ENCODE results near the gene CLEC6A.
"Not testable (repeated sequence)": the region's sequence is repeated elsewhere in the genome, so short reads cannot be mapped to it uniquely, and the experiment has no call there.

The CLEC6A gene

DNA sequence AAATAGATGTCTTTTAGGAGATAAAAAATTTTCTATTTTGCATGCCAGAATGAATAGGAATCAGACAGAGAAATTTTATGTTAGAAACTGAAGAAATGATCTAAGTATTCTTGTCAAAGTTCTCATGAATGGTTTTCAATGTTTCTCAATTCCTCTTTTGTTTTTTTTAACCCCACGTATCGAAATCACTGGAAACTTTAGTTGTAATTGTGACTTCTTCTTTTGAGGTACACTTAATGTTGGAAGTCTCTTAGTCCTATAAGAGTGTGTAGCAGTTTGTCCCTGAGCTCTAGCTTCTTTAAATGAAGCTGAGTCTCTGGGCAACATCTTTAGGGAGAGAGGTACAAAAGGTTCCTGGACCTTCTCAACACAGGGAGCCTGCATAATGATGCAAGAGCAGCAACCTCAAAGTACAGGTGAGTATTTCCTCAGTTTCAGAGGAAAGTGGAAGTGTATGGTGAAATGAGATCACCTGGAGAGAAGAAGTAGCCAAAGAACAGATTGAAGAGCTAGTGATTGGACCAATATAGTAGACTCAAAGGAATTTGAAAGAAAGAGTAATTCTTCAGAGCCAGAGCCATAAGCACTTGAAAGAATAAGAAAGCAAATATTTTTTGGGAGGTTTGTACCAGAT, at the start of gene CLEC6A:
Gene CLEC6A (plus strand): TSS at position 236 of the 634 bp plus-strand sequence. CDS start 150 bp downstream, at position 386.
- no peak for DNase-seq (ENCODE audit: low read depth)
- H3K4me3 ChIP-seq (ENCODE audit: low read depth, low read length): no peak within 1 kb of the TSS

GRCh38 chr12:8419576-8419975, 36.2 kb upstream of the CLEC6A start:
- DNase-seq (ENCODE audit: low read depth); H3K4me3 ChIP-seq (ENCODE audit: low read depth, low read length): not testable (repeated sequence)

- DNase-seq (ENCODE audit: low read depth): no peak
- H3K4me3 ChIP-seq (ENCODE audit: low read depth, low read length): no peak overlapping the region
Measured at GRCh38 chr12:8420506-8420905, 35.3 kb upstream of the CLEC6A start.

- DNase-seq (ENCODE audit: low read depth): not testable (repeated sequence)
Measured at GRCh38 chr12:8444536-8445278, 11.1 kb upstream of the CLEC6A start.

GRCh38 chr12:8445731-8446130, 10.0 kb upstream of the CLEC6A start:
- no peak for DNase-seq (ENCODE audit: low read depth)
- no peak overlapping the region for H3K4me3 ChIP-seq (ENCODE audit: low read depth, low read length)

More at GRCh38 chr12:8444536-8445278, 11.1 kb upstream of the CLEC6A start:
- not testable (repeated sequence) for H3K4me3 ChIP-seq (ENCODE audit: low read depth, low read length)

GRCh38 chr12:8446642-8447547, 8.9 kb upstream of the CLEC6A start:
- H3K4me3 ChIP-seq (ENCODE audit: low read depth, low read length): no peak overlapping the region
- DNase-seq (ENCODE audit: low read depth): no peak

DNA sequence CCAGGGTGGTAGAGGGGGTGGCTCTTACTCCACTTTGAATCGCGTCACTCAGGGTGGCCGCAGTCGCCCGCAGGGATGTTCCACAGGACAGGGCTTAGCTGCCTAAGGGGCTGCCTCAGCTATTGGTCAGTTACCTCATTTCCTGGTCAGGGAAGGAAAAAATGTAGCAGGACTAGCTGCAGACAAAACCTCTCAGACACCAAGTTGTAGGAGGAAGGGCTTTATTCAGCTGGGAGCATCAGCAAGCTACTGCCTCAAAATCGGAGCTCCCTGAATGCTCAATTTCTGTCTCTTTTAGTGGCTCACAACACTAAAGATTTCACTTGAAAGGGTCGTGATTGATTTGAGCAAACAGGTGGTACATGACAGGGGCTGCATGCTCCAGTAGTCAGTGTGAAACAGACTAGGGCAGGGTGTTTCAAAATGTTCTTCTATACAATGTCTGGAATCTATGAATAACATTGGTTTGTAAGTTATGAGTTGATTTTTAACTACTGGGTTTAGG, 6.4 kb upstream of the CLEC6A start:
- no peak for DNase-seq (ENCODE audit: low read depth)
- no peak overlapping the region for H3K4me3 ChIP-seq (ENCODE audit: low read depth, low read length)

DNA sequence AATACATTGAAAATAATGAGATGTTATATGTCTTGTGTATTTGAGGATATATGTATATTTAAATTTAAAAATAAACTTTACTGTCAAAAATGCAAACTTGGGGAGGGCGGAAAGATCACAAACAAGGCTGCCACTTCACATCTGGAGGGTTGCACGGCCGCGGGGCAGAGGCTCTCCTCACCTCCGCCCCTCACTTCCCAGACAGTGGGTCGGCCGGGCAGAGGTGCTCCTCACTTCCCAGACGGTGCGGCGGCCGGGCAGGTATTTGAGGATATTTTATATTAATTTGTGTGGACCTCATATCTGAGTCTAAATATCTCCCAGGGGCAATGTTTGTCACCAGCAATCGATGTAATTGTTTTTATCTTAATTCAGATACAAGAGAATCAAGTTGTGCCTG, 3.7 kb upstream of the CLEC6A start:
- no peak overlapping the region for H3K4me3 ChIP-seq (ENCODE audit: low read depth, low read length)
- no peak for DNase-seq (ENCODE audit: low read depth)

DNA sequence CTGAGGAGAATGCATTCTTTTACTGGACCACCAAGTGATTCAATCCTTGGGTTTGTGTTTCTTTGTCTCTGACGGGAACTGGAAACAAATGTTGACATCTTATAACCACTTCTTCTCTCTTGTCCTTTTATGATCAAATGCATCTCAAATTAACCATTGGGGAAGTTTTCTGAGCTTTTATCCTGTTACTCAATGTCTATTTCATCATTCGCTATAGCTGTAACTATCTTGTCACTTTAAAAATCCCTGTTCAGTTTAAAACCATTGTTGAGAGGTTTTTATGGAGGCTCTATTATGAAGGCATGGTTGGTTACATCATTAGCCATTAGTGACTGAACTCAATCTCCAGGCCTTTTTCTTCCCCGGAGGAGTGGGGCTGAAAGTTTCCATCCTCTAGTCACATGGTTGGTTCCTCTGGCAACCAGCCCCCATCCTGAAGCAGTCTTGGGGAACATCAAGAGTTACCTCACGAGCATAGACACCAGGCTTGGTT, 2.7 kb upstream of the CLEC6A start:
- DNase-seq (ENCODE audit: low read depth): no peak
- H3K4me3 ChIP-seq (ENCODE audit: low read depth, low read length): no peak overlapping the region

GRCh38 chr12:8453796-8454195, 2.0 kb upstream of the CLEC6A start:
- DNase-seq (ENCODE audit: low read depth): no peak
- no peak overlapping the region for H3K4me3 ChIP-seq (ENCODE audit: low read depth, low read length)

DNA sequence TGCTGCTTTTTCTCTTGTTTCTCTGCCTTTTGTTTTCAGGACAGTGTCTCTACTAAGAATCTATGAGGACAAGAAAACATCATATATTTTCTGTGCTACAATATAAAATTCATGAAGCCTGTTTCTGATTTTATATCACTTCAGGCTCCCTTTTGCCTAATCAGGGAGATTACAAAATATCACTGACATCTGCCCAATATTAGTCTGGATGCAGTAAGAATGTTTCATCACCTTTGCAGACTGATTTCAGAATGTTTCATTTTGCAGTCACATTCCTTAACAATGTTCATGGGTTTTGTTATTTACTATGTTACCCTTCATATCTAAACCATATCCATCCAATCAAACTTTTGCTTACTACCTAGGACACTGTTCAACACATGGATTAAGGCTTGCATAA, 491 bp upstream of the CLEC6A start:
- no peak overlapping the region for H3K4me3 ChIP-seq (ENCODE audit: low read depth, low read length)
- DNase-seq (ENCODE audit: low read depth): no peak

GRCh38 chr12:8461426-8461825, 5.7 kb downstream of the CLEC6A start:
- no peak overlapping the region for H3K4me3 ChIP-seq (ENCODE audit: low read depth, low read length)
- DNase-seq (ENCODE audit: low read depth): no peak

- DNase-seq (ENCODE audit: low read depth): no peak
- H3K4me3 ChIP-seq (ENCODE audit: low read depth, low read length): no peak overlapping the region
Measured at GRCh38 chr12:8465301-8465996, 9.7 kb downstream of the CLEC6A start.

GRCh38 chr12:8466241-8466640, 10.5 kb downstream of the CLEC6A start:
- no peak for DNase-seq (ENCODE audit: low read depth)
- H3K4me3 ChIP-seq (ENCODE audit: low read depth, low read length): no peak overlapping the region

DNA sequence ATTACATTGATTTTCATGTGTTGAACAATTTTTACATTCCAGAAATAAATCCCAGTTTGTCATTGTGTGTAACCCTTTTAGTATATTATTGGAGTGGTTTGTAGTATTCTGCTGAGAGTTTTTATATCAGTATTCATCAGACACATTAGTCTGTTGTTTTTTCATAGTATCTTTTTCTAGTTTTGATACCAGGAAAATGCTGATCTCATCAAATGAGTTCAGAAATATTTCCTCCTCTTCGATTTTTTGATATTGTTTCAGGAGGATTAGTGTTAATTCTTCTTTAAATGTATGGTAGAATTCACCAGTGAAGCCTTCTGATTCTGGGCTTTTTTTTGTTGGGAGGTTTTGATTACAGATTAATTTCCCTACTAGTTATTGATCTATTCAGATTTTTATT, 15.3 kb downstream of the CLEC6A start:
- no peak for DNase-seq (ENCODE audit: low read depth)
- no peak overlapping the region for H3K4me3 ChIP-seq (ENCODE audit: low read depth, low read length)

- DNase-seq (ENCODE audit: low read depth): no peak
Measured at GRCh38 chr12:8475508-8476203, 19.9 kb downstream of the CLEC6A start.

DNA sequence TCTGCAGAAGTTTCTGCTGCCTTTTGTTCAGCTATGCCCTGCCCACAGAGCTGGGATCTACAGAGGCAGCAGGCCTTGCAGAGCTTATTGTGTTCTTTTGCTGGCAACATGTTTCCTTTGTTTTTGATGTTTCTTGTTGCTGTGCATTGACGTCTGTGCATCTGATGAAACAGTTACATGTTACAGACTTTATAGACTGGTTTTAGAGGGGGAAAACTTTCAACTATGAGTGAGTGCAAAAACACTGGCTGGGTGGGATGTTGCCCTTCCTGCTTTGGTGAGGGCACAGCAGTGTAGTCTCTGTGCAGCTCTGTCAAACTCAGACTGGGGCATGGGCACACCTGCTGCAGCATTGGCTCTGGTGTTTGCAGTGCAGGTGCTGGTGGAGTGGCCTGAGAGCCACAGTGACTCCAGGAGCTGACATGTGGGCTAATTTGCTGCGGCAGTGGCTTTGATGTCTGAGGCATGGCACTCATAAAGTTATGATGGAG, 26.9 kb downstream of the CLEC6A start:
- DNase-seq (ENCODE audit: low read depth): no peak
- no peak overlapping the region for H3K4me3 ChIP-seq (ENCODE audit: low read depth, low read length)

More at GRCh38 chr12:8475508-8476203, 19.9 kb downstream of the CLEC6A start:
- H3K4me3 ChIP-seq (ENCODE audit: low read depth, low read length): no peak overlapping the region

GRCh38 chr12:8483079-8483478, 27.3 kb downstream of the CLEC6A start:
- no peak overlapping the region for H3K4me3 ChIP-seq (ENCODE audit: low read depth, low read length)
- no peak for DNase-seq (ENCODE audit: low read depth)

Data from skeletal muscle cell (primary cell).